Stimulated activated CD4-positive, alpha-beta T cell treated with anti-CD3 and anti-CD28 coated beads, TNF-alpha, amount 100 ng/mL, for 24 hours (primary cell): ENCODE results near the gene ISYNA1.

ENCODE experiments used
- DNase-seq, 3 experiments: peaks; one replicate each; pipeline ENCODE4 v3.0.0-alpha.2; 2020; ENCODE audit warnings: low read depth in 3 of 3

Gene ISYNA1

GRCh38 chr19:18437491-18438330 lies at the start of gene ISYNA1:
ISYNA1 (minus strand) TSS chr19:18438133; CDS start chr19:18437979, 154 bp downstream.
- DNase-seq: peak in 1 of 3 experiments; percentile 55

GRCh38 chr19:18486746-18487145 lies 48.8 kb upstream of the ISYNA1 start:
- no peak for DNase-seq

DNA sequence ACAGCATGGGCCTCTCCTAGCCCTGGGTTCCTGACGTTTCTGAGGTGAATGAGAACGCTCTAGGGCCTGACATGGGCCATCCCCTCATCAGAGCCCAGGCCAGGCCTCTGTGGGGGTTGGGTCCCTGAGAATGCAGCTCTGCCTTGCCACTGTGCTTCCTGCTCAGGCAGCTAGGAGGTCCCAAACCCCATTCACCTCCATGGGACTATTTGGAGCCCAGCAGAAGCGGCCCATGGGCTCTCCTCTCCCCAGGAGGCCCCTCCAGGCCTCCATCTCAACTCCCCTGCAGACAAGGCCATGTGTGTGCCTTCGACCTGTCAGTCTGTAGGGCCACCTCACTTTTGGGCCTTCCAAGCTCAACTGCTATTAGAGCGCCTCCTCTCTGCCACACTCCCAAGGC lies 47.1 kb upstream of the ISYNA1 start:
- no peak for DNase-seq

DNA sequence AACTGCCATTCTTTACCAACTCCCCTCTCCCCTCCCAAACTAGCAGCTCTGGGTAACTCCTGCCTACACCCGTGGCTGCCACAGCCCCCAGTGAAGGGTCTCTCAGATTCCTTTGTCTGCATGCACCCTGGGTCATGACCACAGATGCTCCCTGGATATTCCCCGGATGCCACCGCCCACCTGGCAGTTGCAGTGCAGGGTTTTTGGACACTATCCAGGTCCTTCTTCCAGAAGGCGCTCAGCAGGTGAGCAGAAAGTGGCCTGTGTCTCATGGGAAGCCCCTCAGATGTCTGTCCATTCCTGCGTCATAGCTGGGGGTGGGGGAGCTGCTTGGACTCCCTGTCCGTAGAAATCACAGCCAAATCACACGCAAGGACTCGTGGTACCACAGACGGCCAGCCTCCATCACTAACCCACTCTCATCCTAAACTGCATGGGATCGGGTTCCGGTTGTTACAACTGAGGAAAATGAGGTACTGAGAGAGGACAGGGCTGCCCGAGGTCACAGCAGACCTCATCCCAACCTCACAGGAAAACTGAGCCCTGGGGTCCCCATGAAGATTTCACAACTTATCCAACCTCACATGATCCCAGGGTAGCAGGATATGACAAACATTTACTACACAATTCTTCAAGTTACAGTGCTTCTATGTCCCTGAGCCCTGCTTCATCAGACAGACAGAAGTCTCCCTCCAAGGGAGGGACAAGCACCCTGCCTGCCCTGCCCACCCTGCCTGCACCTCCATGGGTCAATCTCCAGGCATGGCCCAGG lies 45.4 kb upstream of the ISYNA1 start:
- DNase-seq: no peak

DNA sequence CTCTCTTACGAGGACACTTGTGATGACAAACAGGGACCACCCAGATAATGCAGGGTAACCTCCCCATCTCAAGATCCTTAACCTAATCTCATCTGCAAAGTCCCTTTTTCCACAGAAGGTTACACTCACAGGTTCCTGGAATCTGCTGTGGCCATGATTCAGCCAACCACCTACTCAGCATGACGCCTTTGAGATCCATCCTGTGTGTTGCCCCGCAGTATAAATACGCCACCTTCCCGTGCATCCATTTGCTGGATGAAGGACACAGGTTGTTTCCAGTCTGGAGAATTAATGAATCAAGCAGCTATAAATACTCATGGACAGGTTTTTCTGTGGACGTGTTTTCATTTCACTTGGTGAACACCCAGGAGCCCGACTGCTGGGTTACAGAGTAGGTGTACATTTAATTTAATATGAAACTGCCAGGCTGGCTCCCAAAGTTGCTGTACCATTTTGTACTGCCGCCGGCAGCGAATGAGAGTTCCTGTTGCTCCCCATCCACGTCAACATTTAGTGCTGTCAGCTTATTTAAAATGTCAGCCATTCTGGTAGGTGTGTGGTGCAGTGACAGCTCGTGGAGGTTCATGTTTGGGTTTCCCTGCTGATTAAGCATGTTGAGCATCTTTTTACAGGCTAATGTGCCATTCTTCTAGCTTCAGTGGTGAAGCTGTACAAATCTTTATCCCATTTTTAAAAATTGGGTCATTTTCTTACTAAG lies 43.7 kb upstream of the ISYNA1 start:
- no peak for DNase-seq

DNA sequence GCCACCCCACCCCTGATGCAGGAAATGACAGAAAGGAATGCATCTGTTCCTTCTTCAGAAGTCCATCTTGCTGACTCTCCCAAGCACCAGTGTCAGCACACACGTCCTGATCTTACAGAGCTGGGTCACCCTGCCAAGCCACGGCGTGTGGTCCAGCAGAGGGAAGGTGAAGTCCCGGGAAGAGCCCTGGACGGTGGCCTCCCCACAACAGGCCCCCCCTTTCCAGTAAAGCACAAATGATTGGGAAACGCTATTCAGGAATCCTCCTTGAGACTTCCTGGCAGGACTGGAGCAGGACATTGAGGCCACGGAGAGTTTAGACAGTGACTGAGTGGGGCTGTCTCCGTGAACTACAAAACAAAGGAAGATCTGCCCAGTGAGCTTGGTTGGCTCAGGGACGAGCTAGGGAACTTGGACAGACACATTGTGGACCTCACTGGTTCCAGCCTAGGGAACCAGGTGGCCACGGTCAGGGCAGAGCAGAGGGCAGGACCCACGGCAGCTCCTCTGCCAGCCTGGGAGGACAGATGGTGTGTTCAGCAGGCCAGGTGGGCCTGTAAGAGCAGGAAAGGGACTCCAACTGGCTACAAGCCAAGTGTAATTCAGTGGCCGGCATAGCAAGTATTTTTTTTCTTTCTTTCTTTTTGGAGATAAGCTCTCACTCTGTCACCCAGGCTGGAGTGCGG lies 42.2 kb upstream of the ISYNA1 start:
- no peak for DNase-seq

DNA sequence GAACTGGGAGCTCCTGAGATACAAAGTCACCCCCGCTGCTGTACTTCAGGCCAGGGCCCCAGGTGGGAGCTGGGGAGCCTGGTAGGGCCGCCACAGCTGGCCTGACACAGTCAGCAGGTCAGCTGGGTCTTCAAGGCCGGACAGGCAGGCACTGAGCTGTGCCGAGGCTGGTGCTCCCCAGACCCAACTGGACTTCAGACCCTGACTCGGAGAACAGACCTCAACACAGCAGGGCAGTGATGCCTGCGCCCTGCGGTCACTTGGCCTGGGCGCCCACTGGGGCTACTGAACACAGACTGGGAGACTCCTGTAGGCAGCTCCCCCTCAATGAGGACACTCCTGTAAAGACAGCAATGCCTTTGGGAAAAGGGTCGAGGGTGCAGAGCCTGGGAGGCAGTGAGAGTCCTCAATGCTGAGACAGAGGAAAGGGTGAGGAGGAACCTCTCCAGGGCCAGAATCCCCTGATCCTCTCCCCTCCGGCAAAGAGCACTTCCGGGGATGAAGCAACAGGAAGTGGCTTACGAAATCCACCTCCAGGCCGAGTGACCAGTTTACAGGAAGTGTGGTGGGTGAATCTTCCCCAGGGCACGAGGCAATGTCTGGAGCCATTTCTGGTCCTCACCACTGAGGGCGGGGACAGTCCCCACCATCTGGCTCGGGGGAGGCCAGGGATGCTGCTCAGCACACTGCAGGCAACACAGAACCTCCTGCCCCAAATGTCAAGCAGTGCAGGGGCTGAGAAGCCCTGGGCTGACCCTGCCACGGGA lies 40.8 kb upstream of the ISYNA1 start:
- DNase-seq: peak in 2 of 3 experiments; percentile 37 to 77

- DNase-seq: no peak
Measured at GRCh38 chr19:18477974-18478373, 40.0 kb upstream of the ISYNA1 start.

DNA sequence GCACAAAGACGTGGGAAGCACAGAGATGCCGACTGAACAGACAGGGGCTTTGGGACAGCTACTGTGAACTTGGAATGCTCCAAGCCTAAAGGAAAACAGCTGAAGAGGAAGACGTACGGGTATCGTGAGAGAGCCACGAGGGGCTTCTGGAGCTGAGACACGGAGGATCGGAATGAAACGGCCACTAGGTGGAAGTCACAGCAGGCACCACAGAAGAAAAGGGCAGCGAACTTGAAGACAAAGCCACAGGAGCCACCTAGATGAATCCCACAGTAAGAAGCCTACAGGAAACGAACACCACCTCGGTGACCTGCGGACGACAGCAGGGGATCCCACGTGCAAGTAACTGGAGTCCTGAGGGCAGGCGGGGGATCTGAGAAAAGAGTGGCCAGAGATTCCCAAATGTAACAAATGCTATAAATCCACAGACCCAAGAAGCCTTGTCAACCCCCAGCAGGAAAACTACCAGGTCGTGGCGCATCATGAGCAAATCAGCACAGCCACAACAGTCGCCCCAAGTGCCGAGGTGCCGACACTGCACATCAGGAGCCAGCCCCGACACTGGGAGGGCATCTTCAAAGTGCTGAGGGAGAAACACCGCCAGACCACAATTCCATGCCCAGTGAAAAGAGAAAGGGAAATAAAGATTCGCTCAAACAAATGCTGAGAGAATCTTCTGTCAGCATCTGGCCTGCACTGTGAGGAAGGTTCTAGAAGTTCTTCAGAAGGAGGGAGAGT lies 39.3 kb upstream of the ISYNA1 start:
- no peak for DNase-seq

DNA sequence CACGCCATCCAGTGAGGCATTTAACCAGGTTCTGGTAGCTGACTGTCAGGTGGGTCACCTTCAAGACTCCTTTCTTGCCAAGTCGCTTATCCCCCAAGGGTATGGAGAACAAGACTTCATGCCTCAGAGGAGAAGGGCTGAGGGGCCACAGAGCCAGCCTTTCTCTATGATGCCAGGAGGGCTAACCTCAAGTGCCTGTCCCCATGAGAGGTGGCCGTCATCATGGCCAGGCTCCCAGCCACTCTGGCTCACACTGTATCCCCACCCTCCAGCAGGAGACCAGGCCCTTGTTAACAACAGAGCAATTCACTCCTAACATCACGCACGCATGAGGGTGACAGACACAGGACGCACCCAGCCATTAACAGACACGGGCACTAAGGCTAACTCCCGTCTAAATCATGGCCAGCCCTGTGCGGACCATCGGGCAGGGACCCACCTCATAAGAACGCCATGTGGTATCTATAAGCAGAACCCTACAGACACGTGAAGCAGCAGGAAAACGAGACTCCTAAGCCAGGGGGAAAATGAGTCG lies 38.6 kb upstream of the ISYNA1 start:
- DNase-seq: no peak

DNA sequence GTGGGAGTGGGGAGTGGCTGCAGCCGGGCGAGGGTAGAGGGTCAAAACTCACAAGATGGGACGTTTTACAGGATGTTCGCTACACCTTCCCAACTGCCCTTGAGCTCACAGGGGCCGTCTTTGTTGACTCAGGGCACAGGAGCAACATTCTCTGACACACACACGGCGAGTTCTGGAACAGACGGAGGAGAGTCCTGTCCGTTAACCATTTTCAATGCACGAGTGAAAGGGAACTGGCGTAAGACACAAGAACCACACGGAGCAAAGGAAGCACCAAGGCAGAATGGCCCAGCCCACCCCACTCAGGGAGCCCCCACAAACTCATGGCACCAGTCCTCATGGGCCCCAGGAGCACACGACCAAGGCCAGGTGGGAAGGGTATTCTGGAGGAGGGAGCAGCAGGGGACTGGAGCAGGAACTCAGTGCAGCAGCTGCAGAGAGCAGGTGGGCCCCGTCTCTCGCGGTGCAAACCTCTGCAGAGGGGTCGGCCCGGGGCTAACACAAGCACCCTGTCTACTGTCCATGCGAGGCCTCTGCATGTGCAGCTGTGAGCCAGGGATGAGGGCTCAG lies 37.9 kb upstream of the ISYNA1 start:
- no peak for DNase-seq

DNA sequence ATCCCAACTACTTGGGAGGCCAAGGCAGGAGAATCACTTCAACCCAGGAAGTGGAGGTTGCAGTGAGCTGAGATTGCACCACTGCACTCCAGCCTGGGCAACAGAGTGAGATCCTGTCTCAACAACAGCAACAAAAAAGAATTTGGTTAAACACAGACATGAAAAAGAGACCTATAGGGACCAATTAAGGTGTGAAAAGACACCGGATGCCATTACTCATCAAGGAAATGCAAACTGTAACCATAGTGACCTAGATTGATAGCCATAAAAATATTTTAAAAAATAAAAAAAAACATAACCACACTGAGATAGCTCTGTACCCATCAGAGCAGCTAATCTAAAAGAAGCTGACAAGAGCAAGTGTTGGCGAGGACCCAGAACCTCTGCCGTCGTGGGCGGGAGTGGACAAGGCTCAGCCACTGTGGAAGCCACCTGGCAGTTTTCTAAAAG lies 37.1 kb upstream of the ISYNA1 start:
- DNase-seq: no peak

DNA sequence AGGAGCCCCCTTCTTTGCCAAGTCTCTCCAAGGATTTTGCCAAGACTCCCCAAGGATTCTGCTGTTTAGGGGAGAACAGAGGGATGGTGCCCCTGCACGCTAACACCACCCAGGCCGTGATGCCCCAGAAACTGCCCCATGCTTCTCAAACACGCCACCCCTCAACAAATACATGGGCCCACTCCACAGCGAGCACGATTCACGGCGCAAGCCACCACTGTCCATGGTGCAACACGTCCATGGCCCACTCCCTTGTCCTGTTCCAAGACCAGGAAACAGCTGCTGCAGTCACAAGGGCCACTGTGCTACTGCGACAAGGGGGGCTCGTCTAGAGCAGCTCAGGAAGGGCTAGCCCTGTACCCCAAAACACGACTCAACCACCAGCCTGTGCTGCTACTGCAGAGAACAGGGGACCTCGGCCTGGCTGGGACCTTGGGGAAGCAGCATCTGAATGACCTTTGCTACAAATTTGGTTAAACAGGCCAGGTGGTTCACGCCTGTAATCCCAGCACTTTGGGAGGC lies 36.5 kb upstream of the ISYNA1 start:
- DNase-seq: no peak

- no peak for DNase-seq
Measured at GRCh38 chr19:18473706-18474087, 35.8 kb upstream of the ISYNA1 start.

DNA sequence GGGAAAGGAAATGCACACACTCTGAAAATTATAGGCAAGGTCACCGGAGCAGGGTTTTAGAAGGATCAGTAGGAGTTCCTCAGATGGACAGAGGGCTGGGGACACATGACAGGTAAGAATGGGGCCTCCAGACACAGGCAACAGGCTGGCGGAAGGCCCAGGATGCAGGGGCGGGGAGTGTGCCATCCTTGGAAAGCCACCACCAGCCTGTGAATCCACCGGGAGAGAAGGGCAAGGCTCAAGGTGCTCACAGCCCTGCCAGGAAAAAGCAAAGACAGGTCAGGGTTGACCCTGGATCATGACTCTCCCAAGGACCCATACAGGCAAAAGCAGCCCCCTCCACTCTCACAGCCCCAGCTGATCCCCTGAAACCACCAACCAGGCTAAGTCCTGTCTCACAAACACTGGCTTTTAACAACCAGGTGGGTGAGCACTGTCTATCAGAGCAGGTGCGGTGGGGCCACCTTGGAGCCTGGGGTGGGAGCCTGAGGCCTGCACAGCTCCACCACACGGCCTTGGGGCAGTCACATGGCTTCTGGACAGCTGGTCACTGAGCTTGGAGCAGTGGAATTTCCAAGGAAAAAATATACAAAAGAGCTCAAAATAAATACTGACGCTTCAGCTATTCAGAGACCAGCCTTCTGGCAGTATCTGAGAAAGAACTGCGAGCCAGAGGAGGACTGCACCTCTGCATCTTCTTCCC lies 35.2 kb upstream of the ISYNA1 start:
- no peak for DNase-seq

- no peak for DNase-seq
Measured at GRCh38 chr19:18470787-18471186, 32.9 kb upstream of the ISYNA1 start.

- DNase-seq: peak; percentile 27 to 62 (median 40)
Measured at GRCh38 chr19:18469069-18469846, 31.3 kb upstream of the ISYNA1 start.

- no peak for DNase-seq
Measured at GRCh38 chr19:18468517-18468916, 30.6 kb upstream of the ISYNA1 start.
